ENCODE data around the gene GTF2A1L. TPM values are rescaled to one million over a fixed set of nuclear protein-coding genes. Genes with fewer than 3 reads are reported as not detected.

GTF2A1L gene
- total RNA-seq, 1 donor from 2014 or later: 3.7 TPM

GRCh38 chr2:48691935-48692691, 74.5 kb downstream of the GTF2A1L start:
- Histone ChIP-seq H3K27me3 (no peaks in the 10 kb centered on the region), H2AFZ (replicated peaks) (no peak overlapping the region), H3F3A (ENCODE audit: low read depth) (peaks cover 22% of the 10 kb centered on the region), H3K4me3 (no peak overlapping the region), H3K4me1 (peaks cover 33% of the 10 kb centered on the region), H3K9me3 (ENCODE audit: low read depth) (no peaks in the 10 kb centered on the region), H3K27ac (peak overlapping the region; percentile 35), H3K4me2 (no peak overlapping the region), H3K9ac (no peak overlapping the region), H4K20me1 (ENCODE audit: low read depth) (no peaks in the 10 kb centered on the region), H3K79me2 (ENCODE audit: low read depth) (no peaks in the 10 kb centered on the region), H3K36me3 (no peaks in the 10 kb centered on the region)
- H3K4me1 Mint-ChIP-seq: peaks cover 34% of the 10 kb centered on the region
- H3K27me3 Mint-ChIP-seq (ENCODE audit: insufficient read depth, low read depth): no peaks in the 10 kb centered on the region
- no peaks in the 10 kb centered on the region for H3K9me3 Mint-ChIP-seq
- DNase-seq (ENCODE audit: low spot score): peak; percentile 37
- H3K4me3 Mint-ChIP-seq: no peak overlapping the region
- no peaks in the 10 kb centered on the region for H3K36me3 Mint-ChIP-seq
- TF ChIP-seq CTCF (IDR thresholded peaks at IDR 0.05) (no peak), EZH2 (IDR thresholded peaks at IDR 0.05) (no peak), EZH2phosphoT487 (IDR thresholded peaks at IDR 0.05) (no peak)
- peak overlapping the region; percentile 48 for H3K27ac Mint-ChIP-seq

GRCh38 chr2:48693066-48693465, 75.4 kb downstream of the GTF2A1L start:
- Histone ChIP-seq H2AFZ (replicated peaks) (no peak overlapping the region), H3K27ac (no peak overlapping the region), H3K4me2 (peak overlapping the region; percentile 19), H3F3A (ENCODE audit: low read depth) (peaks cover 22% of the 10 kb centered on the region), H3K9ac (no peak overlapping the region), H3K4me3 (no peak overlapping the region), H3K79me2 (ENCODE audit: low read depth) (no peaks in the 10 kb centered on the region), H3K27me3 (no peaks in the 10 kb centered on the region), H3K9me3 (ENCODE audit: low read depth) (no peaks in the 10 kb centered on the region), H4K20me1 (ENCODE audit: low read depth) (no peaks in the 10 kb centered on the region), H3K4me1 (peaks cover 33% of the 10 kb centered on the region), H3K36me3 (no peaks in the 10 kb centered on the region)
- Mint-ChIP-seq H3K4me1 (peaks cover 34% of the 10 kb centered on the region), H3K36me3 (no peaks in the 10 kb centered on the region), H3K9me3 (no peaks in the 10 kb centered on the region), H3K4me3 (no peak overlapping the region), H3K27ac (no peak overlapping the region), H3K27me3 (ENCODE audit: insufficient read depth, low read depth) (no peaks in the 10 kb centered on the region)
- TF ChIP-seq EZH2 (IDR thresholded peaks at IDR 0.05): no peak
- no peak for TF ChIP-seq EZH2phosphoT487 (IDR thresholded peaks at IDR 0.05)
- TF ChIP-seq CTCF (IDR thresholded peaks at IDR 0.05): no peak
- no peak for DNase-seq (ENCODE audit: low spot score)

GRCh38 chr2:48693645-48694044, 76.0 kb downstream of the GTF2A1L start:
- H2AFZ ChIP-seq (replicated peaks): no peak overlapping the region
- TF ChIP-seq EZH2phosphoT487 (IDR thresholded peaks at IDR 0.05) (no peak), CTCF (IDR thresholded peaks at IDR 0.05) (no peak), EZH2 (IDR thresholded peaks at IDR 0.05) (no peak)
- DNase-seq (ENCODE audit: low spot score): no peak
- Mint-ChIP-seq H3K27me3 (ENCODE audit: insufficient read depth, low read depth) (no peaks in the 10 kb centered on the region), H3K4me1 (peaks cover 39% of the 10 kb centered on the region), H3K9me3 (no peaks in the 10 kb centered on the region), H3K4me3 (no peak overlapping the region), H3K36me3 (no peaks in the 10 kb centered on the region), H3K27ac (no peak overlapping the region)
- no peak overlapping the region for H3K27ac ChIP-seq
- no peaks in the 10 kb centered on the region for H3K9me3 ChIP-seq (ENCODE audit: low read depth)
- H3K4me2 ChIP-seq: peak overlapping the region; percentile 19
- no peaks in the 10 kb centered on the region for H3K27me3 ChIP-seq
- H3K79me2 ChIP-seq (ENCODE audit: low read depth): no peaks in the 10 kb centered on the region
- peaks cover 37% of the 10 kb centered on the region for H3K4me1 ChIP-seq
- H3F3A ChIP-seq (ENCODE audit: low read depth): peaks cover 22% of the 10 kb centered on the region
- H4K20me1 ChIP-seq (ENCODE audit: low read depth): no peaks in the 10 kb centered on the region
- H3K4me3 ChIP-seq: no peak overlapping the region
- no peak overlapping the region for H3K9ac ChIP-seq
- no peaks in the 10 kb centered on the region for H3K36me3 ChIP-seq
